GM12878 (cell line): Measurements from ENCODE around the gene PFN4. TPM values are rescaled to one million over a fixed set of nuclear protein-coding genes. Genes with fewer than 3 reads are reported as not detected.

ENCODE experiments used
- ATAC-seq: fragments of 200-7000 bp; cut with Tn5 transposase; 3 replicates; pipeline ENCODE4 v1.9.1; 2020; ENCODE audit warnings: mild to moderate bottlenecking, moderate library complexity
- BruUV-seq: library from RNA; stranded (reverse); fragments of 400-500 nt; replicated peaks from 2 replicates; lab custom pipeline; 2021; lab: Mats Ljungman, UMichigan
- CTCF ChIA-PET: fragments of 300-600 bp; sonication (Branson Sonifier 250); formaldehyde crosslinking; extraction: SDS; loops from one replicate; lab custom pipeline; 2021; ENCODE audit warnings: inconsistent platforms; lab: Yijun Ruan, JAX
- POLR2A ChIA-PET: fragments of 350-600 bp; formaldehyde crosslinking; extraction: SDS; loops from one replicate; lab custom pipeline; 2021; ENCODE audit warnings: inconsistent platforms; lab: Charles Lee
- RAD21 ChIA-PET: fragments of 300-600 bp; sonication (Branson Sonifier 250); formaldehyde crosslinking; loops from one replicate; lab custom pipeline; 2023; ENCODE audit warnings: antibody characterized with exemption; ENCODE audit not compliant: unreplicated experiment; lab: Charles Lee
- SMC1A ChIA-PET: fragments of 300-600 bp; sonication (Branson Sonifier 250); formaldehyde crosslinking; loops from one replicate; lab custom pipeline; 2023; ENCODE audit not compliant: unreplicated experiment, uncharacterized antibody; lab: Charles Lee
- DNase-seq: peaks from one replicate; pipeline ENCODE4 v3.0.0-alpha.2; 2011; ENCODE audit warnings: low read depth, low spot score
- FAIRE-seq: peaks from 3 replicates; lab custom pipeline; 2011; peaks lifted over from hg19 to GRCh38; lab: Jason Lieb, UNC
- H2AFZ ChIP-seq: 2 replicates; pipeline ENCODE4 v1.6.0; 2011; ENCODE audit warnings: low read depth, low read length, control low read depth; ENCODE audit not compliant: control insufficient read depth
- H3K27ac ChIP-seq: 2 replicates; pipeline ENCODE4 v1.5.1; 2011; ENCODE audit warnings: control low read depth; ENCODE audit not compliant: control insufficient read depth, insufficient read depth
- H3K27me3 ChIP-seq, 2 experiments: replicated peaks in 1 of 2; 2 replicates each; pipeline versions ENCODE4 v1.6.0 to v1.6.1; 2011; ENCODE audit warnings: low read length in 1 of 2; ENCODE audit not compliant: control insufficient read depth in 2 of 2, insufficient read depth in 2 of 2
- H3K36me3 ChIP-seq, 2 experiments: 2 replicates each; pipeline ENCODE4 v1.5.1; 2011; ENCODE audit warnings: low read length in 1 of 2; ENCODE audit not compliant: control insufficient read depth in 2 of 2, insufficient read depth in 2 of 2
- H3K4me1 ChIP-seq: 2 replicates; pipeline ENCODE4 v1.6.1; 2011; ENCODE audit warnings: mild to moderate bottlenecking, low read length, moderate library complexity, mixed read lengths; ENCODE audit not compliant: control insufficient read depth, insufficient read depth
- H3K4me2 ChIP-seq: 2 replicates; pipeline ENCODE4 v1.6.0; 2011; ENCODE audit warnings: control low read depth; ENCODE audit not compliant: control insufficient read depth, insufficient read depth
- H3K4me3 ChIP-seq: fragments of 200-600 bp; sonication (generic); 2 replicates; pipeline ENCODE4 v1.5.1; 2016
- H3K79me2 ChIP-seq: 2 replicates; pipeline ENCODE4 v1.6.0; 2011; ENCODE audit warnings: low read length; ENCODE audit not compliant: control insufficient read depth, insufficient read depth
- H3K9ac ChIP-seq: 2 replicates; pipeline ENCODE4 v1.8.0; 2011; ENCODE audit warnings: low read length, control low read depth, mixed read lengths; ENCODE audit not compliant: control insufficient read depth, insufficient read depth
- H3K9me3 ChIP-seq: replicated peaks from 3 replicates; pipeline ENCODE4 v1.5.1; 2011; ENCODE audit warnings: mild to moderate bottlenecking, low read length; ENCODE audit not compliant: control insufficient read depth, insufficient read depth
- H4K20me1 ChIP-seq: 2 replicates; pipeline ENCODE4 v1.6.0; 2011; ENCODE audit not compliant: control insufficient read depth, insufficient read depth
- EP300 ChIP-seq, 2 experiments: fragments of 150-350 bp in 1 of 2; IDR thresholded peaks; 2 replicates each; pipeline ENCODE4 v1.6.1; 2011 to 2012; ENCODE audit warnings: low read depth in 2 of 2, low read length in 2 of 2, borderline replicate concordance in 1 of 2, improper control_type of control experiment in 1 of 2, inconsistent platforms in 1 of 2; ENCODE audit not compliant: control insufficient read depth in 1 of 2
- RB1 ChIP-seq: fragments of 450-650 bp; formaldehyde crosslinking; IDR thresholded peaks from 2 replicates; pipeline ENCODE4 v1.6.1; 2017; ENCODE audit warnings: mild to moderate bottlenecking, borderline replicate concordance
- RUNX3 ChIP-seq: IDR thresholded peaks from 2 replicates; pipeline ENCODE4 v1.6.1; 2012; ENCODE audit warnings: low read length, inconsistent platforms
- SIX5 ChIP-seq: IDR thresholded peaks from 2 replicates; pipeline ENCODE4 v1.6.1; 2011; ENCODE audit warnings: mild to moderate bottlenecking, low read depth, low read length, moderate library complexity; ENCODE audit not compliant: severe bottlenecking
- ZZZ3 ChIP-seq: IDR thresholded peaks from 2 replicates; pipeline ENCODE4 v1.6.1; 2011; ENCODE audit warnings: low read depth; ENCODE audit not compliant: control insufficient read depth, insufficient read length
- WGBS: methylation state at CpG from one replicate; pipeline ENCODE4 v1.1.6; 2016; ENCODE audit warnings: low lambda C conversion rate; ENCODE audit not compliant: insufficient replicate concordance, insufficient coverage; ENCODE audit errors: missing lambda C conversion rate; 5-methylcytosine and 5-hydroxymethylcytosine counted together
- in situ Hi-C: fragments of 300-500 bp; cut with MboI; formaldehyde crosslinking; loops from 9 replicates; pipeline ENCODE4 v1.14.3; 2018; ENCODE audit warnings: mixed read lengths
- intact Hi-C: fragments of 100-400 bp; cut with micrococcal nuclease; formaldehyde crosslinking; loops from one replicate; pipeline ENCODE4 v1.14.2; 2022; ENCODE audit not compliant: unreplicated experiment
- polyA plus RNA-seq, 11 experiments: library from polyadenylated mRNA; depleted of rRNA in 4 of 11; unstranded in 6 of 11; stranded (reverse) in 5 of 11; fragments of >200 nt; fragmentation: Nextera tagmentation in 4 of 11; fragmentation: Illumina TruSeq in 1 of 11; extraction: Ambion mirVana in 4 of 11; extraction: Trizol in 1 of 11; gene quantifications; 1 replicate in 1 of 11; 2 replicates in 10 of 11; pipeline versions ENCODE4 v1.2.1 to v1.2.3, GENCODE V29; 2011 to 2016; ENCODE audit warnings: inconsistent platforms in 2 of 11, missing spikeins in 2 of 11, low read depth in 1 of 11
- total RNA-seq, 4 experiments: library from RNA; depleted of rRNA in 3 of 4; stranded (reverse); fragments of >200 nt in 3 of 4; fragmentation: Illumina TruSeq in 1 of 4; extraction: Trizol in 1 of 4; gene quantifications; 2 replicates each; pipeline versions ENCODE4 v1.2.1 to v1.2.3, GENCODE V29; 2013 to 2021

Gene PFN4
- total and polyA plus RNA-seq, 10 of the 15 experiments (the other 5 are each of a cell fraction or from before 2014, with no cell fraction given), result 0.12 to 2.1 (median 1.0) TPM

DNA sequence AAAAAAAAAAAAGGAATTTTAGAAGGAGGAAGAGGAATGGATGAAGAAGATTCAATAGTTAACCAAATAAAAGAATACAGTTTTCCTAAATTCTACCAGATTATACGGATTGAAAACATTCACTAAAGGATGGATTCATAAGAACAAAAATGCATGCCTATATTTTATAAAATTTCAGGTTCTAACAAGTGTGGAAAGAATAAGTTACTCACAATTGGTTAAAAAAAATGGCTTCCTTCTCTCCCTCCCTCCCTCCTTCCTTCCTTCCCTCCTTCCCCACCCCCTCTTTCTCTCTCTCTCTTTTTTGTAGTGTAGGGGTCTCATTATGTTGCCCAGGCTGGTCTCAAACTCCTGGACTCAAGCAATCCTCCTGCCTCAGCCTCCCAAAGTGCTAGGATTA is 36.9 kb downstream of the PFN4 start (continued):
- TF ChIP-seq RUNX3 (no peak), RB1 (no peak), EP300 (IDR thresholded peaks at IDR 0.05; ENCODE audit: borderline replicate concordance in 1 of 2, control insufficient read depth in 1 of 2, low read depth in 2 of 2, low read length in 2 of 2) (no peak)

DNA sequence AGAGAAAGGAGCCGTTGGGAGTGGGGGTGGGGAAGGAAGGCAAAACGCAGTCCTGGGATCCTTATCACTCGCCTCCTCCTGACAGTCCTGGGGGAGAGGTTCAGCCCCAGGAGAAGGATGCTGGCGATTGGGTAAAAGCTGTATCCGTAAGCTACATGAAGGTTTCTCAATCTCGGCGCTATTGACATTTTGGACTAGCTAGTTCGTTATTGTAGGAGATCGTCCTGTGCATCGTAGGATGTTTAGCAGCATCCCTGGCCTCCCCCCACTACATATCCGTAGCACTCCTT is 38.0 kb downstream of the PFN4 start:
- no peaks in the 10 kb centered on the region for H3K27me3 ChIP-seq
- CTCF ChIA-PET, result interaction anchor here (0.8 to 5.2 kb wide), 23 partner anchors 9 to 305 kb away, joined by 3 to 105 read pairs (median 6); partner anchors contain the start of genes ATAD2B, FAM228B and SF3B6
- POLR2A ChIA-PET, result interaction anchor here (1.5 to 3.3 kb wide), 3 partner anchors 9 to 38 kb away, joined by 3 to 14 read pairs (median 4); partner anchors contain the start of genes FAM228B, PFN4, SF3B6 and WDCP
- peak overlapping the region; percentile 87 for H3K27ac ChIP-seq
- no TSS peak for BruUV-seq
- FAIRE-seq, result peak; percentile 71
- no peak for DNase-seq
- WGBS, result 68% methylated on average over 11 of the region's 11 CpGs
- H2AFZ ChIP-seq, result peak overlapping the region; percentile 98
- intact Hi-C loops (loop anchor here (2.0 kb wide), 2 partner anchors 64 to 158 kb away; partner anchors contain the start of gene ATAD2B), in situ Hi-C loops (loop anchor here (5.0 kb wide), 1 partner anchor 258 kb away; no protein-coding TSS in a partner anchor)
- no peak for ATAC-seq
- no peaks in the 10 kb centered on the region for H3K79me2 ChIP-seq
- H3K36me3 ChIP-seq, result no peaks in the 10 kb centered on the region; a peak in 2 of 4 replicates
- RAD21 ChIA-PET, result interaction anchor here (0.5 to 3.8 kb wide), 8 partner anchors 9 to 260 kb away, joined by 4 to 98 read pairs (median 8); partner anchors contain the start of genes ATAD2B, SF3B6 and WDCP
- H4K20me1 ChIP-seq, result no peaks in the 10 kb centered on the region
- H3K4me1 ChIP-seq, result peaks cover 12% of the 10 kb centered on the region
- peak overlapping the region; percentile 89 for H3K9ac ChIP-seq
- H3K9me3 ChIP-seq, result no peaks in the 10 kb centered on the region
- H3K4me2 ChIP-seq, result peak overlapping the region; percentile 95
- peak overlapping the region; percentile 70 for H3K4me3 ChIP-seq
- TF ChIP-seq SIX5 (no peak), ZZZ3 (no peak)
- SMC1A ChIA-PET, result interaction anchor here (1.0 to 3.4 kb wide), 10 partner anchors 38 to 271 kb away, joined by 3 to 44 read pairs (median 6); partner anchors contain the start of genes ATAD2B, FAM228B, PFN4 and WDCP
